Middle frontal gyrus (tissue), 1 donor: ENCODE measurements around the gene TTC28.

ENCODE experiments used
- DNase-seq: peaks from one replicate; pipeline ENCODE4 v3.0.0-alpha.2; 2015; ENCODE audit warnings: low spot score; ENCODE audit errors: extremely low spot score

The TTC28 gene

GRCh38 chr22:28411125-28411524 is 268.5 kb downstream of the TTC28 start:
- no peak for DNase-seq

GRCh38 chr22:28410050-28410816 is 269.4 kb downstream of the TTC28 start:
- no peak for DNase-seq

GRCh38 chr22:28408709-28409108 is 270.9 kb downstream of the TTC28 start:
- DNase-seq = no peak

GRCh38 chr22:28407645-28408044 is 272.0 kb downstream of the TTC28 start:
- no peak for DNase-seq

- no peak for DNase-seq
Observed at GRCh38 chr22:28406246-28406645, 273.4 kb downstream of the TTC28 start.

GRCh38 chr22:28405588-28405987 is 274.1 kb downstream of the TTC28 start:
- no peak for DNase-seq

GRCh38 chr22:28402539-28402938 is 277.1 kb downstream of the TTC28 start:
- no peak for DNase-seq

GRCh38 chr22:28402060-28402459 is 277.6 kb downstream of the TTC28 start:
- no peak for DNase-seq

- DNase-seq = no peak
Observed at GRCh38 chr22:28398981-28399380, 280.7 kb downstream of the TTC28 start.

- no peak for DNase-seq
Observed at GRCh38 chr22:28398355-28398754, 281.3 kb downstream of the TTC28 start.

GRCh38 chr22:28397306-28397705 is 282.3 kb downstream of the TTC28 start:
- DNase-seq = no peak

GRCh38 chr22:28395920-28396753 is 283.5 kb downstream of the TTC28 start:
- DNase-seq = no peak

- DNase-seq = no peak
Observed at GRCh38 chr22:28395520-28395919, 284.1 kb downstream of the TTC28 start.

GRCh38 chr22:28394513-28395110 is 285.0 kb downstream of the TTC28 start:
- DNase-seq = no peak

GRCh38 chr22:28381429-28382167 is 298.0 kb downstream of the TTC28 start:
- DNase-seq = no peak

- no peak for DNase-seq
Observed at GRCh38 chr22:28379951-28380350, 299.7 kb downstream of the TTC28 start.

GRCh38 chr22:28379075-28379779 is 300.4 kb downstream of the TTC28 start:
- DNase-seq = no peak

- no peak for DNase-seq
Observed at GRCh38 chr22:28375761-28376534, 303.7 kb downstream of the TTC28 start.

GRCh38 chr22:28373831-28374230 is 305.8 kb downstream of the TTC28 start:
- no peak for DNase-seq

- no peak for DNase-seq
Observed at GRCh38 chr22:28369854-28370253, 309.8 kb downstream of the TTC28 start.
